Osteoblast (primary cell): Measurements from ENCODE around the gene UBE2O. TPM values are rescaled to one million over a fixed set of nuclear protein-coding genes. Genes with fewer than 3 reads are reported as not detected.

Source experiments
- DNase-seq: peaks from one replicate; pipeline ENCODE4 v3.0.0; 2011; ENCODE audit warnings: low spot score, mixed read lengths; ENCODE audit not compliant: insufficient read length; ENCODE audit errors: missing footprints
- H2AFZ ChIP-seq: 2 replicates; pipeline ENCODE4 v1.6.0; 2011; ENCODE audit warnings: mild to moderate bottlenecking, low read length
- H3K27ac ChIP-seq: 2 replicates; pipeline ENCODE4 v1.5.1; 2011; ENCODE audit warnings: mild to moderate bottlenecking, low read depth, low read length, moderate library complexity
- H3K27me3 ChIP-seq: 2 replicates; pipeline ENCODE4 v1.6.0; 2012; ENCODE audit warnings: mild to moderate bottlenecking, control low read depth, inconsistent platforms, low read length, moderate library complexity; ENCODE audit not compliant: insufficient read depth
- H3K36me3 ChIP-seq: 2 replicates; pipeline ENCODE4 v1.5.1; 2011; ENCODE audit warnings: mild to moderate bottlenecking, low read length, control low read depth, moderate library complexity; ENCODE audit not compliant: insufficient read depth
- H3K4me1 ChIP-seq: 2 replicates; pipeline ENCODE4 v1.5.1; 2011; ENCODE audit warnings: mild to moderate bottlenecking, low read length, control low read depth, moderate library complexity; ENCODE audit not compliant: insufficient read depth
- H3K4me2 ChIP-seq: 2 replicates; pipeline ENCODE4 v1.6.0; 2011; ENCODE audit warnings: mild to moderate bottlenecking, low read length; ENCODE audit not compliant: insufficient read depth
- H3K4me3 ChIP-seq: fragments of 200-600 bp; sonication (generic); 3 replicates; pipeline ENCODE4 v1.5.1; 2012; ENCODE audit warnings: mild to moderate bottlenecking, low read length, inconsistent platforms; ENCODE audit not compliant: insufficient read depth
- H3K79me2 ChIP-seq: 2 replicates; pipeline ENCODE4 v1.6.0; 2012; ENCODE audit warnings: mild to moderate bottlenecking, low read length, control low read depth, inconsistent platforms; ENCODE audit not compliant: insufficient read depth
- H3K9me3 ChIP-seq: 2 replicates; pipeline ENCODE4 v1.5.1; 2011; ENCODE audit warnings: low read depth, low read length, control low read depth
- H4K20me1 ChIP-seq: 2 replicates; pipeline ENCODE4 v1.6.0; 2012; ENCODE audit warnings: mild to moderate bottlenecking, low read length, control low read depth; ENCODE audit not compliant: insufficient read depth
- total RNA-seq: library from RNA; depleted of rRNA; stranded (reverse); fragments of >200 nt; gene quantifications from 2 replicates; pipeline ENCODE4 v1.2.3, GENCODE V29; 2012
- TF ChIP-seq, protein P1 (sequence below): IDR thresholded peaks from 2 replicates; pipeline ENCODE4 v1.5.1; 2011; ENCODE audit warnings: mild to moderate bottlenecking, low read depth, low read length, moderate library complexity; ENCODE audit errors: extremely low read depth

UBE2O gene
- total RNA-seq, 1 donor, result 19.5 TPM

DNA sequence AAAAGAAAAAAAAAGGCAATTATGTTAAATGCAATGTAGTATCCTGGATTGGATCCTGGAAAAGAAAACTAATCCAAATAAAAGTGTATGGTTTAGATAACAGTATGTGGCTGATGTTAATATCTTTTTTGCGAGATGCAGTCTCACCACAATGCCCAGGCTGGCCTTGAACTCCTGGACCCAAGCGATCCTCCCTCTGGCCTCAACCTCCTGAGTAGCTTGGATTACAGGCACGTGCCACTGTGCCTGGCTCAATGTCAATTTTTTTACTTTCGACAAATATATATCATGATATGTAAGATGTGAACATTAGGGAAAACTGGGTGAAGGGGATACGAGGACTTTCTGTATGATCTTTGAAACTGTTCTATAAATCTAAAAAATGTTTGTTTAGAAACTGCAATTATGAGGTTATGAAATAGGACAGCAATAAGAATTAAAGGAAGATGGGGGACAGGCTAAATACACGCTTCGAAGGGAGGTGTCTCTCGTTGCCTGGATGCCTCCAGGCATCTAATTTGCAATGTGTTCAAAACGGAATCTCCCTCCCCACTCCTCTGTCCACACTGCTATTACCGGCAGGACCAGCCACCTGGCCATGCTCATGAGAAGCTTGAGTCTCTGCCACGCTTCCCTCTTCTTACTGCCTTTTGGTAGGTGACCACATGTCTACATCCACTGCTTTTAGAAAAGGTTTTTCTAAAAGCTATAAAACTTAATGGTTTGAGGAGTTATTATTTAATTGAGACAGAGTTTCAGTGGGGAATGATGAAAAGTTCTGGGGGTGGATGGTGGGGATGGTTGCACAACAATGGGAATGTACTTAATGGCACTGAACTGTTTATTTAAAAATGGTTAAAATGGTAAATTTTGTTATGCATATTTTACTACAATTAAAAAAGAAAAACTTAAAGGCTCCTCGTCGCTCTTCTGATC, 15.2 kb downstream of the UBE2O start:
- H2AFZ ChIP-seq, result no peak overlapping the region
- no peaks in the 10 kb centered on the region for H3K27me3 ChIP-seq
- peaks cover 7% of the 10 kb centered on the region for H3K4me1 ChIP-seq
- H4K20me1 ChIP-seq, result peaks cover 59% of the 10 kb centered on the region
- no peak overlapping the region for H3K27ac ChIP-seq
- no peak overlapping the region for H3K4me3 ChIP-seq
- no peaks in the 10 kb centered on the region for H3K9me3 ChIP-seq
- DNase-seq, result no peak
- no peaks in the 10 kb centered on the region for H3K36me3 ChIP-seq
- peaks cover 93% of the 10 kb centered on the region for H3K79me2 ChIP-seq
- TF ChIP-seq, protein P1, sequence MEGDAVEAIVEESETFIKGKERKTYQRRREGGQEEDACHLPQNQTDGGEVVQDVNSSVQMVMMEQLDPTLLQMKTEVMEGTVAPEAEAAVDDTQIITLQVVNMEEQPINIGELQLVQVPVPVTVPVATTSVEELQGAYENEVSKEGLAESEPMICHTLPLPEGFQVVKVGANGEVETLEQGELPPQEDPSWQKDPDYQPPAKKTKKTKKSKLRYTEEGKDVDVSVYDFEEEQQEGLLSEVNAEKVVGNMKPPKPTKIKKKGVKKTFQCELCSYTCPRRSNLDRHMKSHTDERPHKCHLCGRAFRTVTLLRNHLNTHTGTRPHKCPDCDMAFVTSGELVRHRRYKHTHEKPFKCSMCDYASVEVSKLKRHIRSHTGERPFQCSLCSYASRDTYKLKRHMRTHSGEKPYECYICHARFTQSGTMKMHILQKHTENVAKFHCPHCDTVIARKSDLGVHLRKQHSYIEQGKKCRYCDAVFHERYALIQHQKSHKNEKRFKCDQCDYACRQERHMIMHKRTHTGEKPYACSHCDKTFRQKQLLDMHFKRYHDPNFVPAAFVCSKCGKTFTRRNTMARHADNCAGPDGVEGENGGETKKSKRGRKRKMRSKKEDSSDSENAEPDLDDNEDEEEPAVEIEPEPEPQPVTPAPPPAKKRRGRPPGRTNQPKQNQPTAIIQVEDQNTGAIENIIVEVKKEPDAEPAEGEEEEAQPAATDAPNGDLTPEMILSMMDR, result no peak
- H3K4me2 ChIP-seq, result no peak overlapping the region

DNA sequence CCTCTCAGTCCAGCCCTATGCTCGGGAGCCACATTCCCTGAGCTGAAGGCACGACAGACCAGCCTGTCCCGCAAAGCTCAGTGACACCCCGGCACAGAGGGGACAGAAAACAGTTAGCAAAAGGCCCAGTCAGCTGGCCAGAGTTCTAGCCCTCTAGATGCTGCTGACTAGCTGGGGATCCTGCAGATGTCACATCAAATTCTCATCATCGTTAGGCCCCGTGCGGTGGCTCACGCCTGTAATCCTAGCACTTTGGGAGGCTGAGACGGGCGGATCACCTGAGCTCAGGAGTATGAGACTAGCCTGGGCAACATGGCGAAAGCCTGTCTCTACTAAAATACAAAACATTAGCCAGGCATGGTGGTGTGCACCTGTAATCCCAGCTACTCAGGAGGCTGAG, 17.2 kb downstream of the UBE2O start:
- Histone ChIP-seq H3K9me3 (no peaks in the 10 kb centered on the region), H2AFZ (no peak overlapping the region), H3K4me1 (no peaks in the 10 kb centered on the region), H4K20me1 (peaks cover 63% of the 10 kb centered on the region), H3K27me3 (no peaks in the 10 kb centered on the region), H3K27ac (no peak overlapping the region), H3K4me3 (no peak overlapping the region), H3K79me2 (peaks cover 88% of the 10 kb centered on the region), H3K4me2 (no peak overlapping the region), H3K36me3 (no peaks in the 10 kb centered on the region)
- DNase-seq, result no peak
- TF ChIP-seq, protein P1, result no peak

DNA sequence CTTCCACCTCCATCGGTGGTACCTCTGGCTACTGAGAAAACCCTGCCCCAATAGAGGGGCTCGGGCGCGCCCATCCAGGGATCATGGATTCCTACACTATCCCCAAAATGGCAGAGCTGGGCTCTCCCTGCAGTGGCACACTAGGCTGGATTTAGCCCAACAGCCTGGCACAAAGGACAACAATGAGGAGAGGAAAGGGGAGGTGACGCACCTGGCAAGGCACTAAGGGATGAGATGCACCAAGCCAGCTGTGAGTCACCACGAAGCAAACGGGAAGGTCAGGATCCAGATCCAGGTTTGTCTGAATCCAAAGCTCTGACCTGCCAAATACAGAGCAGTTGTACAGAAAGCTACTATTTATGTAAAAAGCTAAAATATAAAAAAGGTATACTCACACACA, 18.1 kb downstream of the UBE2O start:
- Histone ChIP-seq H3K79me2 (peaks cover 89% of the 10 kb centered on the region), H3K27ac (no peak overlapping the region), H4K20me1 (peaks cover 68% of the 10 kb centered on the region), H3K9me3 (no peaks in the 10 kb centered on the region), H3K27me3 (no peaks in the 10 kb centered on the region), H3K4me3 (no peak overlapping the region), H3K36me3 (no peaks in the 10 kb centered on the region), H2AFZ (no peak overlapping the region), H3K4me1 (no peaks in the 10 kb centered on the region), H3K4me2 (no peak overlapping the region)
- no peak for DNase-seq
- TF ChIP-seq, protein P1, result no peak

DNA sequence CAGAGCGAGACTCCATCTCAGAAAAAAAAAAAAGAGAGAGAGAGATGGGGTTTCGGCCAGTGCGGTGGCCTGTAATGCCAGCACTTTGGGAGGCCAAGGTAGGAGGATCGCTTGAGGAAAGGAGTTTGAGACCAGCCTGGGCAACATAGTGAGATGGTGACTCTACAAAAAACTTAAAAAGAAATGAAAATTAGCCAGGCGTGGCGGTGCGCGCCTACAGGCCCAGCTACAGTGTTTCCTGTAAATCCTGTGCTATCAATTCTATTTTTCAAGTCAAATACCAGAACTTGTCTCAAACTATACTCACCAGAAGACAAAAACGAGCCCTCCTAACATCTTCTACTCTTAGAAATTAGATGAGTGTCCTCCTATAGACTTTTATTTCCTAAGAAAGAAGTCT, 19.3 kb downstream of the UBE2O start:
- H3K79me2 ChIP-seq, result peaks cover 82% of the 10 kb centered on the region
- no peak overlapping the region for H3K4me2 ChIP-seq
- no peak overlapping the region for H3K4me3 ChIP-seq
- no peaks in the 10 kb centered on the region for H3K4me1 ChIP-seq
- H4K20me1 ChIP-seq, result peaks cover 63% of the 10 kb centered on the region
- no peaks in the 10 kb centered on the region for H3K27me3 ChIP-seq
- no peak overlapping the region for H3K27ac ChIP-seq
- TF ChIP-seq, protein P1, result no peak
- H3K9me3 ChIP-seq, result no peaks in the 10 kb centered on the region
- no peak overlapping the region for H2AFZ ChIP-seq
- H3K36me3 ChIP-seq, result no peaks in the 10 kb centered on the region
- DNase-seq, result no peak
